Stimulated activated CD4-positive, alpha-beta T cell treated with anti-CD3 and anti-CD28 coated beads, Interleukin-12 subunit alpha, Interleukin-12 subunit beta, amount 100 ng/mL, for 24 hours (primary cell): ENCODE data around the gene SPATA21.

Experiments
- DNase-seq, 2 experiments: peaks; one replicate each; pipeline ENCODE4 v3.0.0-alpha.2; 2020; ENCODE audit warnings: low read depth in 2 of 2

Gene SPATA21

DNA sequence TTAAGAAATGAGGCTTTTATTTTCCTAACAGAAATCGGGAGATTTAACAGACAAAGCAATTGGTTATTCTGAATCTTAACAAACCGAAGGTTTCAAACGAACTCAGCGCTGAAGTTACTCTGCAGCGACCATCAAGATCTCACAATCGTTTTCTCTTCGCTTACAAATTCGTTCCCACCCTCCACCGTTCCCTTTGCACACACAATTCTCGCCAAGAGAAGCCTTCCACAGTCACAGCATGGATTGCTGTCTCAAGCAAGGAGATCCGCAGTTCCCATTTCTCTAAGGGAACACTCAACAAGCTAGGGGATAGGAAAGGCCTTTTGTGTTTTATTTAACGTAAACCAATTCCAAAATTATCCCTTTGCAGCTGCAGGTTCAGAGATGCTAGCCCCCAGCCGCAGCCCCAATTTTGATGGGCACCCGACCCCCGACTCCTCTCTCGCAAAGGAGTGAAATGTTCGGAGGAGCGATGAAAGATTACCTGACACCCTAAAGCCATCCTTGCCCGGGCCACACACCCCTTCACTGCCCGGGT, 85.7 kb downstream of the SPATA21 start:
- DNase-seq, result no peak

DNA sequence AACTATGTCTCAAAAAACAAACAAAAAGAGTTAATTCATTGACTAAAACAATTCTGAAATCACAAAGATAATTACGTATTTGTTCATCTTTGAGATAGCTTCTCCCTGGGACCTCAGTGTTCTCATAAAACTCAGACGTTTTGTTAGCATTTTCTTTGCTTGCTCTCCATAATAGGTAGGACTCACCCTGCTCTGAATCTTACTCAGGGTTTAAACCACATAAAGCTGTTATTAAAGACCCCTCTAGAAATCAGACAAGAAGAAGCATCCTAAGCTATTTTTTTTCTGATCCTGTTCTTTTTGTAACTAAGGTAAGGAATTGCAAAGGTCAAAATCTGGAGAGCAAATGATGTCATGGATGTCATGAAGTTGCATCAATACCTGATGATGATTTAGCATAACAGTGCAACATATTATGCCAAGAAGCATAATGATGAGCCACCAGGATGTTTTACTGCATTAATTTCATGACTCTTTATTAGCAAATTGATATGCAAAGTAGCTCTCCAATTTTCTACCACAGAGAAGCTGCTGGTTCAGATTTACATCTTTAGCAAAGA, 87.3 kb downstream of the SPATA21 start:
- DNase-seq, result no peak
